ENCODE results near the gene RYR1. TPM values are rescaled to one million over a fixed set of nuclear protein-coding genes. Genes with fewer than 3 reads are reported as not detected.

Gene RYR1
- total and polyA plus RNA-seq, 2 of the 8 experiments (the other 6 are each of a cell fraction or from before 2014, with no cell fraction given) = 5.8 to 11.8 TPM

GRCh38 chr19:38492181-38492813 lies 58.8 kb downstream of the RYR1 start (continued):
- no peak for TF ChIP-seq CHD7 (IDR thresholded peaks at IDR 0.05; ENCODE audit: insufficient replicate concordance, low read length)
- no peak for TF ChIP-seq RNF2 (IDR thresholded peaks at IDR 0.05; ENCODE audit: borderline replicate concordance, low read depth, low read length, missing control alignments, poor library complexity, severe bottlenecking)
- TF ChIP-seq PHF8 (conservative IDR thresholded peaks at IDR 0.05; ENCODE audit: low read depth, low read length) = no peak
- TF ChIP-seq POU5F1 (IDR thresholded peaks at IDR 0.05; ENCODE audit: low read depth, low read length) = no peak
